Mucosa of descending colon (tissue), 3 donors: Measurements from ENCODE around the gene MLF2. TPM values are rescaled to one million over a fixed set of nuclear protein-coding genes. Genes with fewer than 3 reads are reported as not detected.
"Not testable (repeated sequence)": the region's sequence is repeated elsewhere in the genome, so short reads cannot be mapped to it uniquely, and the experiment has no call there.

ENCODE experiments used
- ATAC-seq: fragments of 200-7000 bp; cut with Tn5 transposase; one replicate; pipeline ENCODE4 v1.9.1; 2020; ENCODE audit warnings: mild to moderate bottlenecking, moderate library complexity
- DNase-seq, 3 donors: peaks; one replicate each; pipeline ENCODE4 v3.0.0-alpha.2; 2020
- H3K36me3 ChIP-seq: fragments of 200-600 bp; one replicate; pipeline ENCODE4 v1.8.0; 2021; ENCODE audit warnings: low read depth, mild to moderate bottlenecking
- H3K4me1 ChIP-seq: fragments of 200-600 bp; one replicate; pipeline ENCODE4 v1.8.0; 2021; ENCODE audit warnings: low read depth, mild to moderate bottlenecking
- H3K4me3 ChIP-seq: fragments of 200-600 bp; one replicate; pipeline ENCODE4 v1.8.0; 2021; ENCODE audit warnings: mild to moderate bottlenecking
- H3K9me3 ChIP-seq: fragments of 200-600 bp; one replicate; pipeline ENCODE4 v1.8.0; 2021; ENCODE audit warnings: mild to moderate bottlenecking
- CTCF ChIP-seq: fragments of 200-600 bp; IDR thresholded peaks from one replicate; pipeline ENCODE4 v1.8.0; 2022; ENCODE audit warnings: antibody characterized with exemption, mild to moderate bottlenecking
- intact Hi-C, 2 donors: fragments of 100-400 bp; cut with DNase I in 1 of 2; cut with micrococcal nuclease in 1 of 2; formaldehyde crosslinking; loops; one replicate each; pipeline versions ENCODE4 v1.11.0 to v1.11.1; 2022; cut with DNase I, micrococcal nuclease
- total RNA-seq, 3 donors: library from RNA; stranded (reverse); fragmentation: NEBNext Ultra II Directional in 2 of 3; extraction: Animal tissue kit (Norgen Biotek cat#: 25700) in 2 of 3; gene quantifications; one replicate each; pipeline versions ENCODE4 v1.2.1 to v1.2.4, GENCODE V29; 2021 to 2023
- donor health status: DM: no; HTN: no; CAD: no; lungs with moderate emphysema.
- donor health status: DM: no; HTN: no; CAD: no.
- donor health status: DM: no; HTN: yes; CAD: no.

Gene MLF2
- total RNA-seq, 3 donors from 2014 or later = 136 to 177 (median 149) TPM

GRCh38 chr12:6708960-6709394 is 44.0 kb downstream of the MLF2 start:
- no peaks in the 10 kb centered on the region for H3K4me1 ChIP-seq
- ATAC-seq = no peak
- intact Hi-C loops = no loop called here
- no peak for DNase-seq
- no peak for TF ChIP-seq CTCF
- H3K36me3 ChIP-seq = no peaks in the 10 kb centered on the region
- no peaks in the 10 kb centered on the region for H3K9me3 ChIP-seq
- no peak overlapping the region for H3K4me3 ChIP-seq

GRCh38 chr12:6708351-6708750 is 44.6 kb downstream of the MLF2 start:
- not testable (repeated sequence) for ATAC-seq

GRCh38 chr12:6703631-6704030 is 49.3 kb downstream of the MLF2 start:
- Histone ChIP-seq H3K4me1 (peaks cover 8% of the 10 kb centered on the region), H3K4me3 (no peak overlapping the region), H3K9me3 (no peaks in the 10 kb centered on the region), H3K36me3 (no peaks in the 10 kb centered on the region)
- TF ChIP-seq CTCF = no peak
- DNase-seq = no peak
- intact Hi-C loops = no loop called here
- ATAC-seq = no peak

More at GRCh38 chr12:6708351-6708750, 44.6 kb downstream of the MLF2 start:
- intact Hi-C loops, H3K9me3 ChIP-seq, H3K36me3 ChIP-seq, H3K4me1 ChIP-seq, DNase-seq, H3K4me3 ChIP-seq: not testable (repeated sequence)

GRCh38 chr12:6701078-6701768 is 51.7 kb downstream of the MLF2 start:
- DNase-seq (no peak), ATAC-seq (no peak)
- intact Hi-C loops = no loop called here
- Histone ChIP-seq H3K9me3 (no peaks in the 10 kb centered on the region), H3K36me3 (no peaks in the 10 kb centered on the region), H3K4me1 (peaks cover 8% of the 10 kb centered on the region), H3K4me3 (no peak overlapping the region)
- no peak for TF ChIP-seq CTCF

- no peaks in the 10 kb centered on the region for H3K36me3 ChIP-seq
- ATAC-seq (peak; percentile 75), DNase-seq (peak in 2 of 3 donors; percentile 32 to 57)
- H3K9me3 ChIP-seq = no peaks in the 10 kb centered on the region
- H3K4me1 ChIP-seq = peaks cover 8% of the 10 kb centered on the region
- TF ChIP-seq CTCF = no peak
- peak within 1 kb of the TSS; percentile 22 for H3K4me3 ChIP-seq
- intact Hi-C loops = no loop called here
These were observed 52.3 kb downstream of the MLF2 start, which contains the start of gene PIANP for GRCh38 chr12:6700646-6701051. Gene PIANP, minus strand, starts transcription at chr12:6700815. Its CDS starts 2,754 bp downstream, at chr12:6698061.

GRCh38 chr12:6699989-6700645 is 52.8 kb downstream of the MLF2 start:
- peak; percentile 43 for ATAC-seq
- TF ChIP-seq CTCF = no peak
- Histone ChIP-seq H3K9me3 (no peaks in the 10 kb centered on the region), H3K4me3 (peak overlapping the region; percentile 22), H3K36me3 (no peaks in the 10 kb centered on the region), H3K4me1 (peaks cover 8% of the 10 kb centered on the region)
- intact Hi-C loops = no loop called here
- DNase-seq = peak in 1 of 3 donors; percentile 35
